Hepatocyte (in vitro differentiated cells): ENCODE results near the gene C1orf87. TPM values are rescaled to one million over a fixed set of nuclear protein-coding genes. Genes with fewer than 3 reads are reported as not detected.
A peak's percentile ranks its signal among the peaks of the same experiment; 100 is the strongest.

Source experiments
- DNase-seq: peaks from one replicate; pipeline ENCODE4 v3.0.0-alpha.2; 2016; ENCODE audit warnings: low spot score
- H2AFZ ChIP-seq: fragments of 200-600 bp; sonication (generic); 2 replicates; pipeline ENCODE4 v1.6.0; 2016; ENCODE audit warnings: antibody characterized with exemption, mild to moderate bottlenecking
- H3K27ac ChIP-seq: fragments of 200-600 bp; sonication (generic); 2 replicates; pipeline ENCODE4 v1.5.1; 2016; ENCODE audit warnings: mild to moderate bottlenecking
- H3K27me3 ChIP-seq: fragments of 200-600 bp; sonication (generic); 2 replicates; pipeline ENCODE4 v1.6.1; 2016
- H3K36me3 ChIP-seq: fragments of 200-600 bp; sonication (generic); replicated peaks from 2 replicates; pipeline ENCODE4 v1.5.1; 2016; ENCODE audit warnings: low read depth; ENCODE audit not compliant: insufficient read depth
- H3K4me1 ChIP-seq: fragments of 200-600 bp; sonication (generic); 2 replicates; pipeline ENCODE4 v1.5.1; 2016; ENCODE audit warnings: mild to moderate bottlenecking, moderate library complexity; ENCODE audit not compliant: insufficient read depth
- H3K4me2 ChIP-seq: fragments of 200-600 bp; sonication (generic); 2 replicates; pipeline ENCODE4 v1.6.0; 2016
- H3K4me3 ChIP-seq: fragments of 200-600 bp; sonication (generic); 2 replicates; pipeline ENCODE4 v1.5.1; 2016; ENCODE audit warnings: mild to moderate bottlenecking
- H3K79me2 ChIP-seq: fragments of 200-600 bp; sonication (generic); 2 replicates; pipeline ENCODE4 v1.6.0; 2017; ENCODE audit warnings: mild to moderate bottlenecking
- H3K9me2 ChIP-seq: fragments of 200-600 bp; sonication (generic); replicated peaks from 2 replicates; pipeline ENCODE4 v1.6.0; 2017; ENCODE audit warnings: mild to moderate bottlenecking; ENCODE audit not compliant: insufficient read depth
- H3K9me3 ChIP-seq: fragments of 200-600 bp; sonication (generic); 2 replicates; pipeline ENCODE4 v1.5.1; 2016; ENCODE audit warnings: low read depth, mild to moderate bottlenecking
- H4K20me1 ChIP-seq: fragments of 200-600 bp; sonication (generic); 2 replicates; pipeline ENCODE4 v1.6.0; 2016; ENCODE audit warnings: mild to moderate bottlenecking; ENCODE audit not compliant: insufficient read depth, poor library complexity, severe bottlenecking
- EZH2 ChIP-seq: fragments of 200-600 bp; sonication (generic); IDR thresholded peaks from 2 replicates; pipeline ENCODE4 v1.6.1; 2016; ENCODE audit warnings: antibody characterized with exemption, mild to moderate bottlenecking, borderline replicate concordance
- EZH2phosphoT487 ChIP-seq: fragments of 200-600 bp; sonication (generic); IDR thresholded peaks from one replicate; pipeline ENCODE4 v1.6.1; 2018; ENCODE audit warnings: antibody characterized with exemption, mild to moderate bottlenecking, low read depth, moderate library complexity; ENCODE audit not compliant: unreplicated experiment, severe bottlenecking
- WGBS: methylation state at CpG from one replicate; pipeline ENCODE4 v1.1.6; 2016; ENCODE audit warnings: low lambda C conversion rate; ENCODE audit errors: missing lambda C conversion rate; 5-methylcytosine and 5-hydroxymethylcytosine counted together
- polyA plus RNA-seq: library from polyadenylated mRNA; unstranded; fragments of >200 nt; fragmentation: Nextera tagmentation; extraction: Ambion mirVana; gene quantifications from 2 replicates; pipeline ENCODE4 v1.2.1, GENCODE V29; 2016
- total RNA-seq: library from RNA; depleted of rRNA; stranded (reverse); fragments of >200 nt; gene quantifications from 2 replicates; pipeline ENCODE4 v1.2.3, GENCODE V29; 2014
- TF ChIP-seq, protein P1 (sequence below): fragments of 200-600 bp; sonication (generic); IDR thresholded peaks from 2 replicates; pipeline ENCODE4 v1.5.1; 2016; ENCODE audit warnings: antibody characterized with exemption, mild to moderate bottlenecking; ENCODE audit not compliant: poor library complexity

C1orf87 gene
- total and polyA plus RNA-seq, 2 experiments from 2014 or later = not detected

DNA sequence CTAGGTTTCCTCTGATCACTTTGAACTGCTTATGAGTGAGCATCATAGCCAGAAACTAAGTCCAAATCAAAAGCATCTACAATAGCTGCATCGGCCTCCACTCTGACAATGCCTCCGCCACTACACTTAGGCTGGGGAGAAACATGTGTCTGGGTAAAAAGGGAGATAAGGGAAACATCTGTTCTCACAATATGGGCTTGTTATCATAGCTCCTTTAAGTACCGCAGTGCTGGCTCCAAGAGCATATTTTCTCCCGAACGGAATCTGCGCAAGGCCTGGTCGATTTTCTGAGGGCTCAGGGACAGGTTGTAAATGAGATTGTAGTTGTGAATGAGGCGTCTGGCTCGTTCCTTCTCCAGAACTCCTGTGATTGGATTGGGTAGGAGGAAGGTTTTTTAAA is 83.1 kb downstream of the C1orf87 start:
- TF ChIP-seq EZH2 (no peak), EZH2phosphoT487 (no peak)
- TF ChIP-seq, protein P1, sequence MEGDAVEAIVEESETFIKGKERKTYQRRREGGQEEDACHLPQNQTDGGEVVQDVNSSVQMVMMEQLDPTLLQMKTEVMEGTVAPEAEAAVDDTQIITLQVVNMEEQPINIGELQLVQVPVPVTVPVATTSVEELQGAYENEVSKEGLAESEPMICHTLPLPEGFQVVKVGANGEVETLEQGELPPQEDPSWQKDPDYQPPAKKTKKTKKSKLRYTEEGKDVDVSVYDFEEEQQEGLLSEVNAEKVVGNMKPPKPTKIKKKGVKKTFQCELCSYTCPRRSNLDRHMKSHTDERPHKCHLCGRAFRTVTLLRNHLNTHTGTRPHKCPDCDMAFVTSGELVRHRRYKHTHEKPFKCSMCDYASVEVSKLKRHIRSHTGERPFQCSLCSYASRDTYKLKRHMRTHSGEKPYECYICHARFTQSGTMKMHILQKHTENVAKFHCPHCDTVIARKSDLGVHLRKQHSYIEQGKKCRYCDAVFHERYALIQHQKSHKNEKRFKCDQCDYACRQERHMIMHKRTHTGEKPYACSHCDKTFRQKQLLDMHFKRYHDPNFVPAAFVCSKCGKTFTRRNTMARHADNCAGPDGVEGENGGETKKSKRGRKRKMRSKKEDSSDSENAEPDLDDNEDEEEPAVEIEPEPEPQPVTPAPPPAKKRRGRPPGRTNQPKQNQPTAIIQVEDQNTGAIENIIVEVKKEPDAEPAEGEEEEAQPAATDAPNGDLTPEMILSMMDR = no peak
- no peaks in the 10 kb centered on the region for H3K36me3 ChIP-seq
- DNase-seq = no peak
- no peak overlapping the region for H2AFZ ChIP-seq
- H3K9me2 ChIP-seq = no peaks in the 10 kb centered on the region
- WGBS = 49% methylated on average over 9 of the region's 9 CpGs
- no peak overlapping the region for H3K27ac ChIP-seq
- H3K9me3 ChIP-seq = no peaks in the 10 kb centered on the region
- no peaks in the 10 kb centered on the region for H3K79me2 ChIP-seq
- H3K4me3 ChIP-seq = no peak overlapping the region
- H3K4me2 ChIP-seq = no peak overlapping the region
- H3K4me1 ChIP-seq = no peaks in the 10 kb centered on the region
- H4K20me1 ChIP-seq = no peaks in the 10 kb centered on the region
- H3K27me3 ChIP-seq = peaks cover 3% of the 10 kb centered on the region

DNA sequence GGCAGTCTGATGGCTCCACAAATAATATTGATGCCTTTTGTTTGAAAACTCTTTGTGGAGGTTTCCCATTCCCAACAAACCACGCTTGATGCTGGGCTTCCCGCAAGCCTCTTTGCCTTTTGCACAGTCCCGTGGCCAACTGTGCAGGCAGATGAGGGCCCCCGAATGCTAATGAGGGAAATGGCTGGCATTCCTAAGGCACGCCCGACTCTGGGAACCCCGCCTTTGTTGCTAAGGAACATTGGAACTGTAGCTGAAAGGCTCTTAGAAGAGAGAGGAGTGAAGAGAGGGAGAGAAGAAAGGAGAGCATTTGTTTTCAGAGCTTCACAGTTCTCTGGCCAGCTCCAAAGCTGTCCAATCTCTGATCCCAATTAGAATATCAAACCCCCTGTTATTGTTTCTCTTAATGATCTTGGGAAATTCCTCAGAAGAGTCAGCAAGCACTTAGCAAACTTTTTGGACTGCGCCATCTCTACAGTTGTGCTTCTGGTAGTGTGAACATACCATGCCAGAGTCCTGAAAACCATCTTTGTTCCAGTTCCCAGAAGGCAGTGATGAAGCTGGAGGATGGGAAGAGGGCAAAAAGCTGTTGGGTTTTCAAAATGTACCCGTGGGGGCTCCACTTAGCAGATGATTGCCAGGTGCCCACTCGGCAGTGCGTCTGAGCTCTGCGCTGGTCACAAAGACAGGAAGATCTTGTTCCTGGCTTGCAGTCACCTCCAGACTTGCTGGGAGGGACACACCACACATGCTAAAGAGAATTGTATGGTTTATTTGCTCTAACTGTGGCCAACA is 86.9 kb downstream of the C1orf87 start:
- H3K36me3 ChIP-seq = no peaks in the 10 kb centered on the region
- no peak overlapping the region for H3K4me2 ChIP-seq
- peak; percentile 26 for DNase-seq
- H3K79me2 ChIP-seq = no peaks in the 10 kb centered on the region
- no peaks in the 10 kb centered on the region for H3K9me3 ChIP-seq
- no peaks in the 10 kb centered on the region for H3K9me2 ChIP-seq
- H4K20me1 ChIP-seq = no peaks in the 10 kb centered on the region
- H3K4me1 ChIP-seq = no peaks in the 10 kb centered on the region
- peaks cover 9% of the 10 kb centered on the region for H3K27me3 ChIP-seq
- TF ChIP-seq EZH2phosphoT487 (no peak), EZH2 (no peak)
- TF ChIP-seq, protein P1 = no peak
- 75% methylated on average over 12 of the region's 12 CpGs for WGBS
- H2AFZ ChIP-seq = no peak overlapping the region
- no peak overlapping the region for H3K4me3 ChIP-seq
- H3K27ac ChIP-seq = no peak overlapping the region

DNA sequence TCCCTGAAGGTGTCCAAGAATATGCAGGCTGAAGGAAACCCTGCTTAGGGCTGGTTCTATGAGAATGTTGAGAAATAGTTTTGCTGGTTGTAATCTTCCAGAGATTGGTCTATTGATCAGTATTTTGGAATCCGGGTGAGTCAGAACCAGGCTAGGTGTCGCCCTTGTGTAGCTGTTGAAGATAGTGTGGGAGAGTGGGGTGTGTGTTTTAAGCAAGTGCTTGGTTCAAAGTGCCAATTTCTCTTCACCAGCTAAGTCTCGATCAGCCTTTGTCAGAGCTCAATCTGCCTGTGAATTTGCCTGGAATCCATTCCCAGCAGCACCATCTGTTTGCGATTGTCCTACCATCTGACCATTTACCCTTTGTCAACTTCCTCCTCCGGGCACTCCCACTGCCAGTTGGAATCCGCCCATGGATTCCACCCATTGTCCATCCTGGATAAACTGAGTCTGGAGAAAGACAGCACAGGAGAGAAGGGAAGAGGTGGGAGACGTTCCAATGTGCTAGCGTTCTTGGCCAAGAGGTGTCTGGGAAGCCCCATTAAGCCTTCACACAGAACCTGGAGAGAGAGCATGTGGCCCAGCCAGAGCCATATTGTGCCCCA is 87.6 kb downstream of the C1orf87 start:
- no peaks in the 10 kb centered on the region for H3K36me3 ChIP-seq
- no peak for TF ChIP-seq EZH2
- TF ChIP-seq, protein P1 = no peak
- TF ChIP-seq EZH2phosphoT487 = no peak
- no peak overlapping the region for H3K27ac ChIP-seq
- no peaks in the 10 kb centered on the region for H3K9me2 ChIP-seq
- 87% methylated on average over 8 of the region's 8 CpGs for WGBS
- no peak overlapping the region for H3K4me3 ChIP-seq
- peaks cover 9% of the 10 kb centered on the region for H3K27me3 ChIP-seq
- DNase-seq = no peak
- H3K4me1 ChIP-seq = no peaks in the 10 kb centered on the region
- no peaks in the 10 kb centered on the region for H4K20me1 ChIP-seq
- H3K9me3 ChIP-seq = no peaks in the 10 kb centered on the region
- no peaks in the 10 kb centered on the region for H3K79me2 ChIP-seq
- H3K4me2 ChIP-seq = no peak overlapping the region
- H2AFZ ChIP-seq = no peak overlapping the region
